IMR-90 (cell line): ENCODE data around the gene DDX52.

Source experiments
- MAFK ChIP-seq: IDR thresholded peaks from 2 replicates; pipeline ENCODE4 v1.6.1; 2012; ENCODE audit warnings: low read depth, low read length, improper control_type of control experiment
- TF ChIP-seq, protein P1 (sequence below): conservative IDR thresholded peaks from 2 replicates; pipeline ENCODE4 v1.5.1; 2012; ENCODE audit warnings: mild to moderate bottlenecking, low read depth, low read length, improper control_type of control experiment

GRCh38 chr17:37567137-37567536 is 76.1 kb downstream of the DDX52 start:
- TF ChIP-seq, protein P1, sequence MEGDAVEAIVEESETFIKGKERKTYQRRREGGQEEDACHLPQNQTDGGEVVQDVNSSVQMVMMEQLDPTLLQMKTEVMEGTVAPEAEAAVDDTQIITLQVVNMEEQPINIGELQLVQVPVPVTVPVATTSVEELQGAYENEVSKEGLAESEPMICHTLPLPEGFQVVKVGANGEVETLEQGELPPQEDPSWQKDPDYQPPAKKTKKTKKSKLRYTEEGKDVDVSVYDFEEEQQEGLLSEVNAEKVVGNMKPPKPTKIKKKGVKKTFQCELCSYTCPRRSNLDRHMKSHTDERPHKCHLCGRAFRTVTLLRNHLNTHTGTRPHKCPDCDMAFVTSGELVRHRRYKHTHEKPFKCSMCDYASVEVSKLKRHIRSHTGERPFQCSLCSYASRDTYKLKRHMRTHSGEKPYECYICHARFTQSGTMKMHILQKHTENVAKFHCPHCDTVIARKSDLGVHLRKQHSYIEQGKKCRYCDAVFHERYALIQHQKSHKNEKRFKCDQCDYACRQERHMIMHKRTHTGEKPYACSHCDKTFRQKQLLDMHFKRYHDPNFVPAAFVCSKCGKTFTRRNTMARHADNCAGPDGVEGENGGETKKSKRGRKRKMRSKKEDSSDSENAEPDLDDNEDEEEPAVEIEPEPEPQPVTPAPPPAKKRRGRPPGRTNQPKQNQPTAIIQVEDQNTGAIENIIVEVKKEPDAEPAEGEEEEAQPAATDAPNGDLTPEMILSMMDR, result no peak
- TF ChIP-seq MAFK, result no peak
